ENCODE results near the gene OR56B1. TPM values are rescaled to one million over a fixed set of nuclear protein-coding genes. Genes with fewer than 3 reads are reported as not detected.

Gene OR56B1
- polyA plus RNA-seq, 1 donor from 2014 or later = not detected

DNA sequence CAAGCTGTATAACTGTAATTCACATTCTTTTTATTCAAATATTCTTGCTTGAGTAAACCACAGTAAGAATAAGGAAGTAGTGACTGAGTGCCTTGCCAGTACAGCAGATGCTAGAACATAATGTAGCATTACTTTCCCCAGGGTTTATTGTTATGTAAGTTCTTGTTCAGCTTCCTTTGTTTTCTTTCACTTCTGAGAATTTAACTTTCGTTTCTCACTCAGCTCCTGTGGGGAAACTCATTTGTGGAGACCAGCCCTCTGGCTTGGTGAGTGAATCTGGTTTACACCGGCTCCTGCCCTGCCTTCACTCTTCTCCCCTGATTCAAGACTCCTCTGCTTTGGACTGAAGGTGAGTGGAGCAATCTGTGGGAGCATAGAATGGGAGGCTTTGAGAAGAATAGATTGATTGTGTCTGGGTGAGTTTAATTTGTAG is 46.7 kb upstream of the OR56B1 start, which contains the start of gene TRIM22:
Gene TRIM22 (plus strand): TSS at position 240 of the 433 bp plus-strand sequence. CDS start 6,443 bp downstream, outside the sequence.
- Histone ChIP-seq H3K36me3 (ENCODE audit: insufficient read depth, low read length) (no peaks in the 10 kb centered on the region), H2AFZ (ENCODE audit: low read depth, low read length) (no peak within 1 kb of the TSS), H3K4me3 (ENCODE audit: low read length) (no peak within 1 kb of the TSS), H3K9me2 (ENCODE audit: insufficient read depth, low read length) (no peaks in the 10 kb centered on the region), H3F3A (ENCODE audit: insufficient read depth, low read length, poor library complexity, severe bottlenecking) (no peaks in the 10 kb centered on the region), H3K9ac (ENCODE audit: low read length) (no peak within 1 kb of the TSS), H3K79me2 (replicated peaks; ENCODE audit: insufficient read depth, low read length) (no peaks in the 10 kb centered on the region), H3K27me3 (ENCODE audit: insufficient read depth, low read depth, low read length) (no peaks in the 10 kb centered on the region), H4K20me1 (ENCODE audit: insufficient read depth) (no peaks in the 10 kb centered on the region), H3K4me2 (ENCODE audit: low read length) (no peak within 1 kb of the TSS), H3K9me3 (ENCODE audit: low read length) (no peaks in the 10 kb centered on the region), H3K27ac (ENCODE audit: low read length) (no peak within 1 kb of the TSS)
- TF ChIP-seq MXI1 (conservative IDR thresholded peaks at IDR 0.05; ENCODE audit: poor library complexity, severe bottlenecking) = no peak
- no peak for TF ChIP-seq REST (IDR thresholded peaks at IDR 0.05; ENCODE audit: borderline replicate concordance)
- TF ChIP-seq RAD21 (conservative IDR thresholded peaks at IDR 0.05) = no peak
- no peak for TF ChIP-seq TAF1 (IDR thresholded peaks at IDR 0.05; ENCODE audit: low read depth)

DNA sequence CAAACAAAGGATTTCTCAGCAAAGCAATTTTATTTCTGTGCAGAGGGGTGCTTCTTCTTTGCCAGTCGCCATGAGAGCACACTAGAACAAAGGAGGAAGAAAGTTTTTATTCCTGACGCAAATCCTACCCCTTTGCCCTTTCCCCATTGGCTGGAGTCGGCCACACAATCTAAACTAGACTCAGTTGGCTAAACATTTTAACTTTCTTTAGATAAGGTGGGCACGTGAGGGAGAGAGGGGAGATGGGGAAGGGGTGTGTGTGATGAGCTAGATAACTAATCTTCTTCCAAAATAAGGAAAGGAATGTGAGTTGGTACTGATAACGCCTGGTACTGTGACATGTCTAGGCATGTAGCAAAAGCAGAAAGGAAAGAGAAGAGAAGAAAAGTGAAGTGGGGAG is 46.0 kb upstream of the OR56B1 start:
- no peaks in the 10 kb centered on the region for H3K27me3 ChIP-seq (ENCODE audit: insufficient read depth, low read depth, low read length)
- H3K9me3 ChIP-seq (ENCODE audit: low read length) = no peaks in the 10 kb centered on the region
- TF ChIP-seq RAD21 (conservative IDR thresholded peaks at IDR 0.05) (no peak), EP300 (conservative IDR thresholded peaks at IDR 0.05; ENCODE audit: poor library complexity, severe bottlenecking) (no peak), TAF1 (IDR thresholded peaks at IDR 0.05; ENCODE audit: low read depth) (no peak), SMC3 (conservative IDR thresholded peaks at IDR 0.05; ENCODE audit: poor library complexity) (no peak), EZH2 (IDR thresholded peaks at IDR 0.05; ENCODE audit: borderline replicate concordance, insufficient read depth, low read length, poor library complexity, severe bottlenecking) (no peak), POLR2AphosphoS5 (IDR thresholded peaks at IDR 0.05) (no peak), CTCF (IDR thresholded peaks at IDR 0.05; ENCODE audit: poor library complexity, severe bottlenecking) (no peak), MXI1 (conservative IDR thresholded peaks at IDR 0.05; ENCODE audit: poor library complexity, severe bottlenecking) (no peak), REST (IDR thresholded peaks at IDR 0.05; ENCODE audit: borderline replicate concordance) (no peak)
- H3K9ac ChIP-seq (ENCODE audit: low read length) = no peak overlapping the region
- no peaks in the 10 kb centered on the region for H3K36me3 ChIP-seq (ENCODE audit: insufficient read depth, low read length)
- H3K79me2 ChIP-seq (replicated peaks; ENCODE audit: insufficient read depth, low read length) = no peaks in the 10 kb centered on the region
- no peaks in the 10 kb centered on the region for H3F3A ChIP-seq (ENCODE audit: insufficient read depth, low read length, poor library complexity, severe bottlenecking)
- no peaks in the 10 kb centered on the region for H4K20me1 ChIP-seq (ENCODE audit: insufficient read depth)
- H3K27ac ChIP-seq (ENCODE audit: low read length) = no peak overlapping the region
- no peak overlapping the region for H2AFZ ChIP-seq (ENCODE audit: low read depth, low read length)
- H3K9me2 ChIP-seq (ENCODE audit: insufficient read depth, low read length) = no peaks in the 10 kb centered on the region
- no peak overlapping the region for H3K4me2 ChIP-seq (ENCODE audit: low read length)
- no peak overlapping the region for H3K4me3 ChIP-seq (ENCODE audit: low read length)
